HepG2 (cell line): Measurements from ENCODE around the gene ALG3. TPM values are rescaled to one million over a fixed set of nuclear protein-coding genes. Genes with fewer than 3 reads are reported as not detected.

ENCODE experiments used
- ATAC-seq: fragments of 200-7000 bp; cut with Tn5 transposase; 3 replicates; pipeline ENCODE4 v1.9.1; 2020; ENCODE audit warnings: mild to moderate bottlenecking, moderate library complexity
- BruUV-seq: library from RNA; stranded (reverse); fragments of 400-500 nt; replicated peaks from 2 replicates; lab custom pipeline; 2021; lab: Mats Ljungman, UMichigan
- CTCF ChIA-PET: fragments of 300-600 bp; formaldehyde crosslinking; extraction: SDS; loops from one replicate; lab custom pipeline; 2021; ENCODE audit warnings: low total read pairs, inconsistent platforms, low intra/inter-chr PET ratio; lab: Yijun Ruan, JAX
- POLR2A ChIA-PET: fragments of 350-600 bp; sonication (Branson Sonifier 250); formaldehyde crosslinking; loops from one replicate; lab custom pipeline; 2020; ENCODE audit warnings: antibody characterized with exemption, inconsistent platforms; lab: Yijun Ruan, JAX
- DNase-seq: peaks from one replicate; pipeline ENCODE4 v3.0.0-alpha.2; 2015; ENCODE audit warnings: low spot score
- FAIRE-seq: peaks from 3 replicates; lab custom pipeline; 2011; peaks lifted over from hg19 to GRCh38; lab: Jason Lieb, UNC
- H2AFZ ChIP-seq: one replicate; pipeline ENCODE4 v1.6.1; 2011; ENCODE audit warnings: low read length, inconsistent platforms
- H3K27ac ChIP-seq: fragments of 300-600 bp; 3 replicates; pipeline ENCODE4 v1.8.0; 2011; ENCODE audit warnings: mixed run types, mild to moderate bottlenecking, mixed read lengths, low read length, inconsistent platforms; ENCODE audit not compliant: insufficient read depth; ENCODE audit errors: extremely low read length
- H3K27me3 ChIP-seq, 2 experiments: fragments of 200-600 bp in 1 of 2; 2 replicates in 1 of 2; 3 replicates in 1 of 2; pipeline versions ENCODE4 v1.6.0 to v1.8.0; 2011; ENCODE audit warnings: low read length in 2 of 2, mild to moderate bottlenecking in 2 of 2, moderate library complexity in 2 of 2, inconsistent platforms in 1 of 2; ENCODE audit not compliant: insufficient read depth in 2 of 2, control insufficient read depth in 1 of 2
- H3K36me3 ChIP-seq, 2 experiments: fragments of 200-600 bp in 1 of 2; replicated peaks in 1 of 2; 2 replicates in 1 of 2; 3 replicates in 1 of 2; pipeline versions ENCODE4 v1.5.1 to v1.8.0; 2011; ENCODE audit warnings: low read length in 2 of 2, inconsistent platforms in 1 of 2; ENCODE audit not compliant: insufficient read depth in 2 of 2, control insufficient read depth in 1 of 2
- H3K4me1 ChIP-seq: 2 replicates; pipeline ENCODE4 v1.5.1; 2012; ENCODE audit warnings: low read length, inconsistent platforms; ENCODE audit not compliant: insufficient read depth
- H3K4me2 ChIP-seq: 2 replicates; pipeline ENCODE4 v1.6.0; 2011; ENCODE audit warnings: low read depth, low read length, inconsistent platforms
- H3K4me3 ChIP-seq, 3 experiments: fragments of 200-600 bp in 1 of 3; sonication (generic), shearing (Covaris generic) in 1 of 3; replicated peaks in 1 of 3; 2 replicates each; pipeline ENCODE4 v1.5.1; 2011 to 2016; ENCODE audit warnings: low read length in 3 of 3, inconsistent platforms in 2 of 3, low read depth in 2 of 3, mild to moderate bottlenecking in 2 of 3, control low read depth in 1 of 3, mixed read lengths in 1 of 3; ENCODE audit not compliant: insufficient read depth in 1 of 3
- H3K79me2 ChIP-seq: one replicate; pipeline ENCODE4 v1.6.1; 2011; ENCODE audit warnings: low read length, inconsistent platforms; ENCODE audit not compliant: insufficient read depth
- H3K9ac ChIP-seq: 2 replicates; pipeline ENCODE4 v1.6.0; 2011; ENCODE audit warnings: mild to moderate bottlenecking, low read depth, low read length, inconsistent platforms; ENCODE audit not compliant: insufficient read depth
- H3K9me3 ChIP-seq: 2 replicates; pipeline ENCODE4 v1.5.1; 2012; ENCODE audit warnings: mild to moderate bottlenecking, low read length
- H4K20me1 ChIP-seq: 2 replicates; pipeline ENCODE4 v1.6.0; 2011; ENCODE audit warnings: inconsistent platforms, mild to moderate bottlenecking, low read length, moderate library complexity; ENCODE audit not compliant: insufficient read depth
- HOXD1 ChIP-seq: sonication (generic); formaldehyde crosslinking; IDR thresholded peaks from 2 replicates; pipeline ENCODE4 v1.5.0; 2020; ENCODE audit warnings: missing genetic modification reagents
- NR1H2 ChIP-seq: sonication (generic); formaldehyde crosslinking; IDR thresholded peaks from 2 replicates; pipeline ENCODE4 v1.8.1; 2022; ENCODE audit warnings: low read depth, missing genetic modification reagents, borderline replicate concordance
- SYNCRIP ChIP-seq: fragments of 200-400 bp; formaldehyde crosslinking; IDR thresholded peaks from 2 replicates; pipeline ENCODE4 v1.6.1; 2018; ENCODE audit warnings: mild to moderate bottlenecking, low read depth, low read length; ENCODE audit not compliant: insufficient read depth
- ZNF274 ChIP-seq: sonication (generic); formaldehyde crosslinking; IDR thresholded peaks from 2 replicates; pipeline ENCODE4 v1.5.1; 2020; ENCODE audit warnings: mild to moderate bottlenecking, missing genetic modification reagents
- ZNF431 ChIP-seq: sonication (generic); formaldehyde crosslinking; IDR thresholded peaks from 2 replicates; pipeline ENCODE4 v1.9.0; 2022; ENCODE audit warnings: missing genetic modification reagents, low read depth, mild to moderate bottlenecking, borderline replicate concordance
- ZNF737 ChIP-seq: sonication (generic); formaldehyde crosslinking; IDR thresholded peaks from 2 replicates; pipeline ENCODE4 v1.5.0; 2020; ENCODE audit warnings: missing genetic modification reagents, mild to moderate bottlenecking, borderline replicate concordance
- WGBS: methylation state at CpG from one replicate; pipeline ENCODE4 v1.1.6; 2017; ENCODE audit warnings: low lambda C conversion rate; 5-methylcytosine and 5-hydroxymethylcytosine counted together
- in situ Hi-C: cut with HindIII; loops from 2 replicates; pipeline ENCODE4 v1.10.0; 2017; ENCODE audit warnings: low pct_unique_long_range_greater_than_20kb; ENCODE audit not compliant: extremely low pct_ligation_motif_present
- intact Hi-C: fragments of 100-400 bp; cut with micrococcal nuclease; formaldehyde crosslinking; loops from one replicate; pipeline ENCODE4 v1.10.0; 2022; ENCODE audit not compliant: unreplicated experiment
- polyA plus RNA-seq, 8 experiments: library from polyadenylated mRNA; depleted of rRNA in 3 of 8; stranded (reverse) in 7 of 8; unstranded in 1 of 8; fragments of >200 nt; fragmentation: Illumina TruSeq in 4 of 8; extraction: Trizol in 4 of 8; gene quantifications; 2 replicates each; pipeline versions ENCODE4 v1.2.1 to v1.2.3, GENCODE V29; 2011 to 2016; ENCODE audit warnings: low read depth in 4 of 8, missing spikeins in 1 of 8, mixed read lengths in 1 of 8; ENCODE audit not compliant: insufficient read depth in 1 of 8
- total RNA-seq, 5 experiments: library from RNA; depleted of rRNA; stranded (reverse); fragments of >200 nt; fragmentation: Illumina TruSeq; extraction: Trizol; gene quantifications; 2 replicates each; pipeline ENCODE4 v1.2.3, GENCODE V29; 2016; ENCODE audit warnings: low read depth in 1 of 5
- TF ChIP-seq, protein P1 (sequence below): sonication (generic); formaldehyde crosslinking; IDR thresholded peaks from 2 replicates; pipeline ENCODE4 v1.4.0; 2020; ENCODE audit warnings: missing genetic modification reagents
- TF ChIP-seq, protein P2 (sequence below): sonication (generic); formaldehyde crosslinking; IDR thresholded peaks from 2 replicates; pipeline ENCODE4 v1.4.0; 2020; ENCODE audit warnings: missing genetic modification reagents, mild to moderate bottlenecking, borderline replicate concordance
- TF ChIP-seq, protein P3 (sequence below): sonication (generic); formaldehyde crosslinking; conservative IDR thresholded peaks from 2 replicates; pipeline ENCODE4 v1.4.0; 2020; ENCODE audit warnings: missing genetic modification reagents
- TF ChIP-seq, protein P4 (sequence below): fragments of 450-650 bp; IDR thresholded peaks from 2 replicates; pipeline ENCODE4 v1.6.1; 2016
- TF ChIP-seq, protein P5 (sequence below): sonication (generic); formaldehyde crosslinking; IDR thresholded peaks from 2 replicates; pipeline ENCODE4 v1.9.0; 2021; ENCODE audit warnings: missing genetic modification reagents, mild to moderate bottlenecking, borderline replicate concordance

The ALG3 gene
- total and polyA plus RNA-seq, 2 of the 13 experiments (the other 11 are each of a cell fraction or from before 2014, with no cell fraction given), result 46.6 to 57.1 TPM

DNA sequence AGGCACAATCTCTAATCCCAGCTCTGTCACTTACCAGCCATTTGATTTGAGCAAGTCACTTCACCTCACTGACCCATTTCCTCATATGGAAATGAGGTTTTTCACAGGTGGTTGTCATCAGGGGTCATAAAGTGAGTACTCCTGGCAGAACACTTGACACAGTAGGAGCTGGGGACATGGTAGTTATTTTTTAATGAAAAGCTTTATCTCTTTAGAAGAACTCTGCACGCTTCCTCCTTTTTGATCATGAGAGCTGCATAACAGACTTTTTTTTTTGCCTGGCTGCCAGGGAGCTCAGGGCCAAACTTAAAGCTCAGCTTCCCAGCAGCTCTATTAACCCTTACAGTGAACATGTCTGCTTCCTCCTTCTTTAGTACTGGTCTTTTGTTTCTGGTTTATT lies 11.0 kb downstream of the ALG3 start:
- Histone ChIP-seq H3K4me2 (no peak overlapping the region), H3K9ac (no peak overlapping the region), H3K27ac (no peak overlapping the region), H3K36me3 (peaks cover 1 to 8% of the 10 kb centered on the region in 2 experiments; a peak in 4 of 5 replicates), H4K20me1 (peaks cover 4% of the 10 kb centered on the region), H2AFZ (no peak overlapping the region), H3K9me3 (no peaks in the 10 kb centered on the region), H3K27me3 (peaks cover 10 to 61% of the 10 kb centered on the region in 2 experiments; a peak in 4 of 5 replicates), H3K4me3 (no peak overlapping the region), H3K79me2 (no peaks in the 10 kb centered on the region), H3K4me1 (peaks cover 21% of the 10 kb centered on the region)
- in situ Hi-C loops, result no loop called here
- no peak for FAIRE-seq
- POLR2A ChIA-PET, result no interaction called here
- WGBS, result 4% methylated on average over 1 of the region's 1 CpG
- intact Hi-C loops, result no loop called here
- BruUV-seq, result no TSS peak
- no peak for DNase-seq
- no peak for ATAC-seq
- CTCF ChIA-PET, result no interaction called here
- TF ChIP-seq, protein P1, sequence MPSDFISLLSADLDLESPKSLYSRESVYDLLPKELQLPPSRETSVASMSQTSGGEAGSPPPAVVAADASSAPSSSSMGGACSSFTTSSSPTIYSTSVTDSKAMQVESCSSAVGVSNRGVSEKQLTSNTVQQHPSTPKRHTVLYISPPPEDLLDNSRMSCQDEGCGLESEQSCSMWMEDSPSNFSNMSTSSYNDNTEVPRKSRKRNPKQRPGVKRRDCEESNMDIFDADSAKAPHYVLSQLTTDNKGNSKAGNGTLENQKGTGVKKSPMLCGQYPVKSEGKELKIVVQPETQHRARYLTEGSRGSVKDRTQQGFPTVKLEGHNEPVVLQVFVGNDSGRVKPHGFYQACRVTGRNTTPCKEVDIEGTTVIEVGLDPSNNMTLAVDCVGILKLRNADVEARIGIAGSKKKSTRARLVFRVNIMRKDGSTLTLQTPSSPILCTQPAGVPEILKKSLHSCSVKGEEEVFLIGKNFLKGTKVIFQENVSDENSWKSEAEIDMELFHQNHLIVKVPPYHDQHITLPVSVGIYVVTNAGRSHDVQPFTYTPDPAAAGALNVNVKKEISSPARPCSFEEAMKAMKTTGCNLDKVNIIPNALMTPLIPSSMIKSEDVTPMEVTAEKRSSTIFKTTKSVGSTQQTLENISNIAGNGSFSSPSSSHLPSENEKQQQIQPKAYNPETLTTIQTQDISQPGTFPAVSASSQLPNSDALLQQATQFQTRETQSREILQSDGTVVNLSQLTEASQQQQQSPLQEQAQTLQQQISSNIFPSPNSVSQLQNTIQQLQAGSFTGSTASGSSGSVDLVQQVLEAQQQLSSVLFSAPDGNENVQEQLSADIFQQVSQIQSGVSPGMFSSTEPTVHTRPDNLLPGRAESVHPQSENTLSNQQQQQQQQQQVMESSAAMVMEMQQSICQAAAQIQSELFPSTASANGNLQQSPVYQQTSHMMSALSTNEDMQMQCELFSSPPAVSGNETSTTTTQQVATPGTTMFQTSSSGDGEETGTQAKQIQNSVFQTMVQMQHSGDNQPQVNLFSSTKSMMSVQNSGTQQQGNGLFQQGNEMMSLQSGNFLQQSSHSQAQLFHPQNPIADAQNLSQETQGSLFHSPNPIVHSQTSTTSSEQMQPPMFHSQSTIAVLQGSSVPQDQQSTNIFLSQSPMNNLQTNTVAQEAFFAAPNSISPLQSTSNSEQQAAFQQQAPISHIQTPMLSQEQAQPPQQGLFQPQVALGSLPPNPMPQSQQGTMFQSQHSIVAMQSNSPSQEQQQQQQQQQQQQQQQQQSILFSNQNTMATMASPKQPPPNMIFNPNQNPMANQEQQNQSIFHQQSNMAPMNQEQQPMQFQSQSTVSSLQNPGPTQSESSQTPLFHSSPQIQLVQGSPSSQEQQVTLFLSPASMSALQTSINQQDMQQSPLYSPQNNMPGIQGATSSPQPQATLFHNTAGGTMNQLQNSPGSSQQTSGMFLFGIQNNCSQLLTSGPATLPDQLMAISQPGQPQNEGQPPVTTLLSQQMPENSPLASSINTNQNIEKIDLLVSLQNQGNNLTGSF (CRISPR knock-in tag), result no peak
- TF ChIP-seq, protein P2, sequence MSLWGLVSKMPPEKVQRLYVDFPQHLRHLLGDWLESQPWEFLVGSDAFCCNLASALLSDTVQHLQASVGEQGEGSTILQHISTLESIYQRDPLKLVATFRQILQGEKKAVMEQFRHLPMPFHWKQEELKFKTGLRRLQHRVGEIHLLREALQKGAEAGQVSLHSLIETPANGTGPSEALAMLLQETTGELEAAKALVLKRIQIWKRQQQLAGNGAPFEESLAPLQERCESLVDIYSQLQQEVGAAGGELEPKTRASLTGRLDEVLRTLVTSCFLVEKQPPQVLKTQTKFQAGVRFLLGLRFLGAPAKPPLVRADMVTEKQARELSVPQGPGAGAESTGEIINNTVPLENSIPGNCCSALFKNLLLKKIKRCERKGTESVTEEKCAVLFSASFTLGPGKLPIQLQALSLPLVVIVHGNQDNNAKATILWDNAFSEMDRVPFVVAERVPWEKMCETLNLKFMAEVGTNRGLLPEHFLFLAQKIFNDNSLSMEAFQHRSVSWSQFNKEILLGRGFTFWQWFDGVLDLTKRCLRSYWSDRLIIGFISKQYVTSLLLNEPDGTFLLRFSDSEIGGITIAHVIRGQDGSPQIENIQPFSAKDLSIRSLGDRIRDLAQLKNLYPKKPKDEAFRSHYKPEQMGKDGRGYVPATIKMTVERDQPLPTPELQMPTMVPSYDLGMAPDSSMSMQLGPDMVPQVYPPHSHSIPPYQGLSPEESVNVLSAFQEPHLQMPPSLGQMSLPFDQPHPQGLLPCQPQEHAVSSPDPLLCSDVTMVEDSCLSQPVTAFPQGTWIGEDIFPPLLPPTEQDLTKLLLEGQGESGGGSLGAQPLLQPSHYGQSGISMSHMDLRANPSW, result no peak
- no peak for TF ChIP-seq ZNF274 (CRISPR knock-in tag)
- no peak for TF ChIP-seq ZNF431
- no peak for TF ChIP-seq NR1H2
- TF ChIP-seq, protein P3, sequence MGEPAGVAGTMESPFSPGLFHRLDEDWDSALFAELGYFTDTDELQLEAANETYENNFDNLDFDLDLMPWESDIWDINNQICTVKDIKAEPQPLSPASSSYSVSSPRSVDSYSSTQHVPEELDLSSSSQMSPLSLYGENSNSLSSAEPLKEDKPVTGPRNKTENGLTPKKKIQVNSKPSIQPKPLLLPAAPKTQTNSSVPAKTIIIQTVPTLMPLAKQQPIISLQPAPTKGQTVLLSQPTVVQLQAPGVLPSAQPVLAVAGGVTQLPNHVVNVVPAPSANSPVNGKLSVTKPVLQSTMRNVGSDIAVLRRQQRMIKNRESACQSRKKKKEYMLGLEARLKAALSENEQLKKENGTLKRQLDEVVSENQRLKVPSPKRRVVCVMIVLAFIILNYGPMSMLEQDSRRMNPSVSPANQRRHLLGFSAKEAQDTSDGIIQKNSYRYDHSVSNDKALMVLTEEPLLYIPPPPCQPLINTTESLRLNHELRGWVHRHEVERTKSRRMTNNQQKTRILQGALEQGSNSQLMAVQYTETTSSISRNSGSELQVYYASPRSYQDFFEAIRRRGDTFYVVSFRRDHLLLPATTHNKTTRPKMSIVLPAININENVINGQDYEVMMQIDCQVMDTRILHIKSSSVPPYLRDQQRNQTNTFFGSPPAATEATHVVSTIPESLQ (CRISPR knock-in tag), result no peak
- no peak for TF ChIP-seq HOXD1 (CRISPR knock-in tag)
- TF ChIP-seq SYNCRIP, result no peak
- TF ChIP-seq, protein P4, sequence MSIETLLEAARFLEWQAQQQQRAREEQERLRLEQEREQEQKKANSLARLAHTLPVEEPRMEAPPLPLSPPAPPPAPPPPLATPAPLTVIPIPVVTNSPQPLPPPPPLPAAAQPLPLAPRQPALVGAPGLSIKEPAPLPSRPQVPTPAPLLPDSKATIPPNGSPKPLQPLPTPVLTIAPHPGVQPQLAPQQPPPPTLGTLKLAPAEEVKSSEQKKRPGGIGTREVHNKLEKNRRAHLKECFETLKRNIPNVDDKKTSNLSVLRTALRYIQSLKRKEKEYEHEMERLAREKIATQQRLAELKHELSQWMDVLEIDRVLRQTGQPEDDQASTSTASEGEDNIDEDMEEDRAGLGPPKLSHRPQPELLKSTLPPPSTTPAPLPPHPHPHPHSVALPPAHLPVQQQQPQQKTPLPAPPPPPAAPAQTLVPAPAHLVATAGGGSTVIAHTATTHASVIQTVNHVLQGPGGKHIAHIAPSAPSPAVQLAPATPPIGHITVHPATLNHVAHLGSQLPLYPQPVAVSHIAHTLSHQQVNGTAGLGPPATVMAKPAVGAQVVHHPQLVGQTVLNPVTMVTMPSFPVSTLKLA, result no peak
- TF ChIP-seq ZNF737 (CRISPR knock-in tag), result no peak
- TF ChIP-seq, protein P5, sequence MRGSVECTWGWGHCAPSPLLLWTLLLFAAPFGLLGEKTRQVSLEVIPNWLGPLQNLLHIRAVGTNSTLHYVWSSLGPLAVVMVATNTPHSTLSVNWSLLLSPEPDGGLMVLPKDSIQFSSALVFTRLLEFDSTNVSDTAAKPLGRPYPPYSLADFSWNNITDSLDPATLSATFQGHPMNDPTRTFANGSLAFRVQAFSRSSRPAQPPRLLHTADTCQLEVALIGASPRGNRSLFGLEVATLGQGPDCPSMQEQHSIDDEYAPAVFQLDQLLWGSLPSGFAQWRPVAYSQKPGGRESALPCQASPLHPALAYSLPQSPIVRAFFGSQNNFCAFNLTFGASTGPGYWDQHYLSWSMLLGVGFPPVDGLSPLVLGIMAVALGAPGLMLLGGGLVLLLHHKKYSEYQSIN (CRISPR knock-in tag), result no peak
